A549 (cell line): ENCODE data around the gene RGS13. TPM values are rescaled to one million over a fixed set of nuclear protein-coding genes. Genes with fewer than 3 reads are reported as not detected.

Source experiments
- ATAC-seq, 2 experiments: fragments of 200-7000 bp in 1 of 2; fragments of >200 bp in 1 of 2; cut with Nextera tagmentation in 1 of 2; cut with Tn5 transposase in 1 of 2; 3 replicates each; pipeline versions ENCODE4 v1.8.0 to v1.9.1; 2018 to 2020; ENCODE audit warnings: mild to moderate bottlenecking in 1 of 2, moderate library complexity in 1 of 2
- CTCF ChIA-PET: fragments of 300-600 bp; sonication (Branson Sonifier 250); formaldehyde crosslinking; extraction: SDS; loops from one replicate; lab custom pipeline; 2021; ENCODE audit warnings: antibody characterized with exemption, inconsistent platforms; lab: Yijun Ruan, JAX
- POLR2A ChIA-PET: fragments of 350-600 bp; formaldehyde crosslinking; extraction: SDS; loops from one replicate; lab custom pipeline; 2021; ENCODE audit warnings: antibody characterized with exemption, inconsistent platforms; lab: Yijun Ruan, JAX
- DNase-seq, 2 experiments: peaks; one replicate each; pipeline versions ENCODE4 v3.0.0 to v3.0.0-alpha.2; 2011 to 2016; ENCODE audit warnings: low read depth in 1 of 2, low spot score in 1 of 2
- FAIRE-seq: peaks from 2 replicates; lab custom pipeline; 2011; peaks lifted over from hg19 to GRCh38; lab: Jason Lieb, UNC
- H3K27ac ChIP-seq, 2 experiments: fragments of >200 bp; sonication (Bioruptor Twin); formaldehyde crosslinking; 3 replicates each; pipeline ENCODE4 v1.5.1; 2016 to 2017
- H3K4me1 ChIP-seq: fragments of >200 bp; sonication (Bioruptor Twin); formaldehyde crosslinking; 3 replicates; pipeline ENCODE4 v1.6.1; 2016
- H3K4me2 ChIP-seq: fragments of >200 bp; sonication (Bioruptor Twin); formaldehyde crosslinking; 3 replicates; pipeline ENCODE4 v1.6.1; 2016
- H3K4me3 ChIP-seq: fragments of >200 bp; sonication (Bioruptor Twin); formaldehyde crosslinking; 3 replicates; pipeline ENCODE4 v1.5.1; 2016
- H3K9me3 ChIP-seq: fragments of >200 bp; sonication (Bioruptor Twin); formaldehyde crosslinking; 3 replicates; pipeline ENCODE4 v1.6.1; 2016
- BHLHE40 ChIP-seq: IDR thresholded peaks from 2 replicates; pipeline ENCODE4 v1.6.1; 2012; ENCODE audit warnings: low read depth, low read length, inconsistent platforms
- CBX8 ChIP-seq: fragments of 200-600 bp; sonication (generic); IDR thresholded peaks from 2 replicates; pipeline ENCODE4 v1.6.1; 2016
- CEBPB ChIP-seq, 2 experiments: fragments of >200 bp in 1 of 2; sonication (Bioruptor Twin) in 1 of 2; formaldehyde crosslinking in 1 of 2; IDR thresholded peaks; 2 replicates each; pipeline ENCODE4 v1.6.1; 2012 to 2016
- CHD2 ChIP-seq: fragments of 150-350 bp; IDR thresholded peaks from 2 replicates; pipeline ENCODE4 v1.6.1; 2014; ENCODE audit warnings: low read length; ENCODE audit not compliant: partially characterized antibody
- CHD4 ChIP-seq: fragments of 200-600 bp; sonication (generic); IDR thresholded peaks from 2 replicates; pipeline ENCODE4 v1.6.1; 2016; ENCODE audit warnings: antibody characterized with exemption, mild to moderate bottlenecking, borderline replicate concordance
- E2F6 ChIP-seq: IDR thresholded peaks from 2 replicates; pipeline ENCODE4 v1.6.1; 2012; ENCODE audit warnings: low read depth, borderline replicate concordance
- EP300 ChIP-seq, 2 experiments: fragments of >200 bp; sonication (Bioruptor Twin); formaldehyde crosslinking; IDR thresholded peaks; 2 replicates in 1 of 2; 3 replicates in 1 of 2; pipeline ENCODE4 v1.6.1; 2016 to 2017
- ESRRA ChIP-seq: fragments of 150-350 bp; IDR thresholded peaks from 2 replicates; pipeline ENCODE4 v1.6.1; 2014; ENCODE audit warnings: mild to moderate bottlenecking, low read length, borderline replicate concordance
- FOSB ChIP-seq: fragments of 250-450 bp; sonication (Bioruptor Pico); IDR thresholded peaks from 2 replicates; pipeline ENCODE4 v1.5.0; 2020; ENCODE audit warnings: mild to moderate bottlenecking, moderate library complexity
- HDAC2 ChIP-seq: fragments of 200-600 bp; sonication (generic); IDR thresholded peaks from 2 replicates; pipeline ENCODE4 v1.6.1; 2016
- HES2 ChIP-seq: fragments of >200 bp; sonication (Bioruptor Twin); formaldehyde crosslinking; IDR thresholded peaks from 2 replicates; pipeline ENCODE4 v1.6.1; 2016
- HOXA7 ChIP-seq: fragments of 250-450 bp; sonication (Bioruptor Pico); IDR thresholded peaks from 2 replicates; pipeline ENCODE4 v1.5.0; 2020; ENCODE audit warnings: mild to moderate bottlenecking, moderate library complexity
- HOXB5 ChIP-seq: fragments of 250-450 bp; sonication (Bioruptor Pico); IDR thresholded peaks from 2 replicates; pipeline ENCODE4 v1.5.0; 2020; ENCODE audit warnings: mild to moderate bottlenecking, moderate library complexity
- JUNB ChIP-seq: fragments of >200 bp; sonication (Bioruptor Twin); formaldehyde crosslinking; IDR thresholded peaks from 2 replicates; pipeline ENCODE4 v1.6.1; 2016
- MAZ ChIP-seq: fragments of 150-350 bp; IDR thresholded peaks from 2 replicates; pipeline ENCODE4 v1.6.1; 2014; ENCODE audit warnings: antibody characterized with exemption, low read depth, low read length, borderline replicate concordance
- NFE2L2 ChIP-seq: fragments of 150-350 bp; conservative IDR thresholded peaks from 2 replicates; pipeline ENCODE4 v1.6.1; 2014; ENCODE audit warnings: low read length
- NPAS2 ChIP-seq: fragments of 250-450 bp; sonication (Bioruptor Pico); IDR thresholded peaks from 2 replicates; pipeline ENCODE4 v1.8.0; 2022; ENCODE audit warnings: mild to moderate bottlenecking, moderate library complexity, borderline replicate concordance
- PBX3 ChIP-seq: IDR thresholded peaks from 2 replicates; pipeline ENCODE4 v1.6.1; 2012
- POLR2A ChIP-seq: IDR thresholded peaks from 2 replicates; pipeline ENCODE4 v1.6.1; 2012; ENCODE audit warnings: mild to moderate bottlenecking, low read length
- POLR2AphosphoS2 ChIP-seq: conservative IDR thresholded peaks from 2 replicates; pipeline ENCODE4 v1.6.1; 2012; ENCODE audit warnings: low read length, improper control_type of control experiment, inconsistent platforms
- RCOR1 ChIP-seq: fragments of 150-350 bp; IDR thresholded peaks from 2 replicates; pipeline ENCODE4 v1.6.1; 2014; ENCODE audit warnings: antibody characterized with exemption, low read length, low read depth
- REST ChIP-seq: fragments of 200-600 bp; sonication (generic); IDR thresholded peaks from 2 replicates; pipeline ENCODE4 v1.6.1; 2016; ENCODE audit warnings: antibody characterized with exemption, mild to moderate bottlenecking, moderate library complexity
- SREBF2 ChIP-seq: fragments of 450-650 bp; IDR thresholded peaks from 2 replicates; pipeline ENCODE4 v1.6.1; 2014; ENCODE audit warnings: mild to moderate bottlenecking, moderate library complexity
- TFCP2L1 ChIP-seq: fragments of 250-450 bp; sonication (Bioruptor Pico); IDR thresholded peaks from 2 replicates; pipeline ENCODE4 v1.5.0; 2021; ENCODE audit warnings: mild to moderate bottlenecking
- TP53 ChIP-seq: fragments of 250-450 bp; sonication (Bioruptor Pico); IDR thresholded peaks from 2 replicates; pipeline ENCODE4 v1.5.0; 2021; ENCODE audit warnings: mild to moderate bottlenecking, moderate library complexity
- USF2 ChIP-seq: fragments of 450-650 bp; IDR thresholded peaks from 2 replicates; pipeline ENCODE4 v1.6.1; 2014; ENCODE audit warnings: antibody characterized with exemption
- ZC3H11A ChIP-seq: fragments of 450-650 bp; IDR thresholded peaks from 2 replicates; pipeline ENCODE4 v1.6.1; 2014; ENCODE audit warnings: antibody characterized with exemption, mild to moderate bottlenecking
- ZFP36 ChIP-seq: fragments of 450-650 bp; IDR thresholded peaks from 2 replicates; pipeline ENCODE4 v1.6.1; 2014; ENCODE audit warnings: borderline replicate concordance; ENCODE audit not compliant: partially characterized antibody
- ZSCAN20 ChIP-seq: fragments of 250-450 bp; sonication (Bioruptor Pico); IDR thresholded peaks from 2 replicates; pipeline ENCODE4 v1.8.0; 2022; ENCODE audit warnings: mild to moderate bottlenecking, moderate library complexity
- WGBS: methylation state at CpG from one replicate; pipeline ENCODE4 v1.1.6; 2017; ENCODE audit errors: missing lambda C conversion rate; 5-methylcytosine and 5-hydroxymethylcytosine counted together
- polyA plus RNA-seq, 4 experiments: library from polyadenylated mRNA; depleted of rRNA in 3 of 4; stranded (reverse); fragments of >200 nt; fragmentation: RNase III in 1 of 4; extraction: RNeasy Plus Mini Kit Qiagen cat#74134 plus additional on column Dnase treatment in 1 of 4; gene quantifications; 2 replicates in 3 of 4; 3 replicates in 1 of 4; pipeline ENCODE4 v1.2.3, GENCODE V29; 2011 to 2017

Gene RGS13
- polyA plus RNA-seq, 2 of the 4 experiments (the other 2 are of a cell fraction), result not detected

- TF ChIP-seq ZC3H11A (no peak), E2F6 (no peak), CHD2 (no peak), EP300 (IDR thresholded peaks at IDR 0.05) (no peak), RCOR1 (no peak), HOXB5 (CRISPR knock-in tag) (no peak), HOXA7 (CRISPR knock-in tag) (no peak), POLR2A (no peak), NFE2L2 (no peak), MAZ (no peak), FOSB (CRISPR knock-in tag) (no peak), SREBF2 (no peak), JUNB (no peak), TFCP2L1 (CRISPR knock-in tag) (no peak), NPAS2 (no peak), TP53 (no peak), CEBPB (IDR thresholded peaks at IDR 0.05) (peak in 1 of 2 experiments; percentile 44; a peak in 2 of 4 replicates), ZFP36 (no peak), PBX3 (no peak), REST (no peak), ESRRA (no peak)
Observed at GRCh38 chr1:192610112-192610889, 25.6 kb upstream of the RGS13 start (continued).

GRCh38 chr1:192615055-192615454 is 20.9 kb upstream of the RGS13 start:
- Histone ChIP-seq H3K4me1 (0 out of 3 replicates have a peak, but pooled peaks cover 3% of the 10 kb centered on the region), H3K9me3 (no peaks in the 10 kb centered on the region), H3K4me2 (no peak overlapping the region), H3K4me3 (no peak overlapping the region), H3K27ac (no peak overlapping the region)
- FAIRE-seq (no peak), DNase-seq (no peak)
- ChIA-PET CTCF (interaction anchor here (0.6 kb wide), 2 partner anchors 33 to 47 kb away, joined by 3 read pairs; no protein-coding TSS in a partner anchor), POLR2A (no interaction called here)
- 88% methylated on average over 1 of the region's 1 CpG for WGBS
- TF ChIP-seq BHLHE40 (no peak), POLR2A (no peak), CEBPB (IDR thresholded peaks at IDR 0.05) (no peak), HDAC2 (no peak), POLR2AphosphoS2 (no peak), CHD4 (no peak), ZSCAN20 (CRISPR knock-in tag) (no peak), CBX8 (no peak), USF2 (no peak), HES2 (no peak)
- TF ChIP-seq, all 56 proteins: peak for 0
- ATAC-seq, result no peak
